C4-2B (cell line): Measurements from ENCODE around the gene GRK6.

Source experiments
- H3K27ac ChIP-seq: fragments of 450-650 bp; 2 replicates; pipeline ENCODE4 v1.5.1; 2017
- ZFX ChIP-seq: fragments of 450-650 bp; IDR thresholded peaks from 2 replicates; pipeline ENCODE4 v1.6.1; 2017
- TF ChIP-seq, protein P1 (sequence below): fragments of 450-650 bp; conservative IDR thresholded peaks from 2 replicates; pipeline ENCODE4 v1.5.1; 2017; ENCODE audit warnings: mild to moderate bottlenecking

Gene GRK6

DNA sequence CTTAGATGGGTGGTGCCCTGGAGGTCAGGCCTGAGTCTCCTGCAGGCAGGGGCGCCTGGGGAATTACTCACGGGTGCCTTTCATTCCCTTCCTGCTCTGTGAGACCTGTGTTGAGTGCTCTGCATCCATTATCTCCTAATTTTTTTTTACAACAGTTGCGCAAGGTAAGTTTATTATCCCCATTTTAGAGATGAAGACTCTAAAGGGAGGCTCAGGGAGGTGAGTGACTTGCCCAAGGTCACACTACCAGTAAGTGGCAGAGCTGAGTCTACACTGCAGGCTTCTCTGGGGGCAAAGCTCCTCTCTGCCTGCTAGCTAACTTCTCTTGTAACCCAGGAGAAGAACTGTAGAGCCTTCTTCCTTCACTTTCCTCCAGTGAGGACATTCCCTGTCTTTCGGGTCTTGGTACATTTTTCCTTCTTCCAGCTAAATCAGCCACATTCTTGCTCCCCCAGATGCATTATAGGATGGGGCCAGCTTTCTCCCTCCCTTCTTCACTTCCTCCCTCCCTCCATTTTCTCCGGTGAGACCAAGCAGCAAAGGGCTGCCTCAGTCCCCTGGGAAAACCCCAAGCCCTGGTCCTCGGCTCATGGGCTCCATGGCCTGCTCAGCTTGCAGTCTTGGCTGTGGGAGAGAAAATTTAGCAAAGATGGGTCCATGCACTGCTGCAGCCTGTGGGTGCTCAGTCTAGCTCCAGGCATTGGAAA lies 21.9 kb downstream of the GRK6 start:
- TF ChIP-seq ZFX = no peak
- peak overlapping the region; percentile 94 for H3K27ac ChIP-seq

DNA sequence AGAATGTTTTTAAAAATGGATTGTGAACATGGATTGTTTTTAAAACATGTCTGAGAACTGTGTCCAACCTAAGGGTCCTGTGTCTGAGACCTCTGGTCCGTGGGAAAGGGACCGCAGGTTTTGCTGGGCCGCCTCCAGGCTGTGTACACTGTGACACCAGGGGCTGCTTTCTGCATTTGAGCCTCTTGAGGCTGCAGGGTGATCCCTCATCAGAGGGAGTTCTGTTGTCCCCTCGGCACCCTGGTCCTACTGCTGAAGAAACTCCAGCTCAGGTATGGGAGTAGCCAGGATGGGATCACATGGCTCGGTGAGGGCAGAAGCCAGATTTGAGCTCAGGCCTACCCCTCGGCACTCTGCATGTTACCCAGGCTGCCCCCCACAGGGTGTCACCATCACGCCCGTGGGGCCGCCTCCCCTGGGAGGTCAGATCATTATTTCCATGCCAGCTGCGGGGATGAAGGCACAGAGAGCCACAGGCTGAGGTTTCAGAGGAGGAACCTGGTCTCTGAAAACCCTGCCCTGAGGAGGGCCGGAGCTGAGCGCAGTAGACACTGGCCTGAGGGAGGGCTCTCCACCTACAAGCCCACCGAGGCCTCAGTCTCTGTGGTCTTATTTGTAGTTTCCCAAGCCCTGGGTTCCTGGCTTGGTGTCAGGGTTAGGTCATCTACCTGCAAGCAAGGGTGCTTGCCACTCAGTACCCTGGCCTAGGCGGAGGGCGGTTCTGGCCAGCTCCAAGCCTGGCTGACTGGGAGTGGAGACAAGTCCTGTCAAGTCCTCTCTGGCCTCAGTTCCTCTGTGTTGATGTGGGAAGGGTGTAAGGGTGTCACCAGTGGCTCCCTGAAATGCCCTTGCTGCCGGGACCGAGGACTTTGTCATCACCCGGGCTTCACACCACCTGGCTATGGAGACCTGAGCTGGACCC lies 22.9 kb downstream of the GRK6 start:
- no peak overlapping the region; the same call in 1 of the 2 replicates for H3K27ac ChIP-seq
- no peak for TF ChIP-seq ZFX
- TF ChIP-seq, protein P1, sequence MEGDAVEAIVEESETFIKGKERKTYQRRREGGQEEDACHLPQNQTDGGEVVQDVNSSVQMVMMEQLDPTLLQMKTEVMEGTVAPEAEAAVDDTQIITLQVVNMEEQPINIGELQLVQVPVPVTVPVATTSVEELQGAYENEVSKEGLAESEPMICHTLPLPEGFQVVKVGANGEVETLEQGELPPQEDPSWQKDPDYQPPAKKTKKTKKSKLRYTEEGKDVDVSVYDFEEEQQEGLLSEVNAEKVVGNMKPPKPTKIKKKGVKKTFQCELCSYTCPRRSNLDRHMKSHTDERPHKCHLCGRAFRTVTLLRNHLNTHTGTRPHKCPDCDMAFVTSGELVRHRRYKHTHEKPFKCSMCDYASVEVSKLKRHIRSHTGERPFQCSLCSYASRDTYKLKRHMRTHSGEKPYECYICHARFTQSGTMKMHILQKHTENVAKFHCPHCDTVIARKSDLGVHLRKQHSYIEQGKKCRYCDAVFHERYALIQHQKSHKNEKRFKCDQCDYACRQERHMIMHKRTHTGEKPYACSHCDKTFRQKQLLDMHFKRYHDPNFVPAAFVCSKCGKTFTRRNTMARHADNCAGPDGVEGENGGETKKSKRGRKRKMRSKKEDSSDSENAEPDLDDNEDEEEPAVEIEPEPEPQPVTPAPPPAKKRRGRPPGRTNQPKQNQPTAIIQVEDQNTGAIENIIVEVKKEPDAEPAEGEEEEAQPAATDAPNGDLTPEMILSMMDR = no peak

DNA sequence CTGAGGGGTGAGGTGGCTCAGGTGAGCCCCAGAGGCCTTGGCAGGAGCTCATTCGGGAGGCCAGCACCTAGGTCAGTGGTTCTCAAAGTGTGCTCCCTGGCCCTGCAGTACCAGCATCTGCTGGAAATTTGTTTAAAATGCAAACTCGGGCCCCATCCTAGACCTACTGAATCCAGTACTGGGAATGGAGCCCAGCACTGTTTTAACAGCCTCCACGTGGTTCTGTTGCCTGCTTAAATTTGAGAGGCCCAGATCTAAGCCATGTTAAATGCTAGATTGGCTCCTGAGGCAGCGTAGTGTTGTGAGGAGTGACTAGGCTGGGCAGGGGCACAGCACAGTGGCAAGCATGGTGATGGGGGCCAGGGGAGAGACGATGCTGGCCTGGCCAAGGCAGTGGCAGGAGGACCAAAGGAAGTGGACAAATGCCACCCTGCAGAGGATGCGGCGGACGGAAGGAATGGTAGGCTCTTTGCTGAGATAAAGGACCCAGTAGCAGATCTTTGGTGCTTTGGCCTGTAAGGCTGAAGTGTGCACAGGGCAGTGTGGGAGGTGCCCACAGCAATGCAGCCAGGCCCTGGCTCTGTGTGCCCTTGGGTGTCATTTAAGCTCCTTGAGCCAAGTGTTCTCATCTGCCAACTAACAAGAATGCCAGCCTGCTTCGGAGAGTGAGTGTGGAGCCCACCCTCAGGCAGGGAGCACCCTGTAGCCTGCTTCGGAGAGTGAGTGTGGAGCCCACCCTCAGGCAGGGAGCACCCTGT lies 24.4 kb downstream of the GRK6 start:
- 0 out of 2 replicates have a peak overlapping the region, but pooled peaks have one; percentile 3 for H3K27ac ChIP-seq

DNA sequence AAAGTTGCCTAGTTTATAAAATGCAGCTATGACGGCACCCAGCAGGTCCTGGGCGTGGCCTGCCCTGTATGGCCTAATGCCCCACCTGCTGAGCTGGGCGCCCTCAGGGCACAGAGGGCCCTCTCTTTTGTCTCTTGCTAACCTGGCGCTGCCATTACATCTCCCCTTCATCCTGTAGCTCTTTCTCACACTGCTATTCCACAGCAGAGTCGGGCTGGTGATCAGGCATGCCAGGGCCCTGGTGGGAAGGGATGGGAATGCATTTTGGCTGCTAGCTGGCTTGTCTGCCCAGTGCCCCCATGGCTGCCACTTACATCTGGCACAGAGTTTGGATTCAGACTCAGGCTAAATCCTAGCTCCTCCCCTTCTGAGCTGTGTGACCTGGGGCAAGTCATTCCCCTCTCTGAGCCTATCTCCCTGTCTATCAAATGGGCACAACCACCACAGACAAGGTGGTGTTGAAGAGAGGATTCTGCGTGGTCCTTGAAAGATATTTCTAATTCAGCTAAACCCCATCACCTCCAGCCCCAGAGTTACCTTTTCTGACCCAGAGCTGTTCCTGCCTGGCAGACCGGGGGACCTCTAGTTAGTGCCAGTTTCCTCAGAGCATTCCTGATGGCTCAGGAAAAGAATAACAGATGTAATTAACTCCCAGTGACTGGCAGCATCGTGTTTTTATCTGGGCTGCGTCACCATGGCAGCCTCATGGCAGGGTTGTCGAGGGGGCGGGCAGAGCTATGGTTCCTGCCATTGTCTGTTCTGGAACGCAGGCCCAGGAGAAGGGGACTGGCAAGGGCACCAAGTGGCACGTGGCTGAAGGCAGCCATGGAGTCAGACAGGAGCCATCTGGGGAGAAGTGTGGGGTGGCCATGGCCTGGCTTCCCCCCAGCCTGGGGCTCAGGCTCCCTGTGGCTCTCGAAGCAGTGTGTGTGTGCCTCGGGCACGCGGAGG lies 26.5 kb downstream of the GRK6 start:
- no peak for TF ChIP-seq ZFX
- TF ChIP-seq, protein P1 = no peak
- H3K27ac ChIP-seq = peak overlapping the region; percentile 84

More for the DNA sequence above, 24.4 kb downstream of the GRK6 start:
- no peak for TF ChIP-seq ZFX
- TF ChIP-seq, protein P1 = no peak

DNA sequence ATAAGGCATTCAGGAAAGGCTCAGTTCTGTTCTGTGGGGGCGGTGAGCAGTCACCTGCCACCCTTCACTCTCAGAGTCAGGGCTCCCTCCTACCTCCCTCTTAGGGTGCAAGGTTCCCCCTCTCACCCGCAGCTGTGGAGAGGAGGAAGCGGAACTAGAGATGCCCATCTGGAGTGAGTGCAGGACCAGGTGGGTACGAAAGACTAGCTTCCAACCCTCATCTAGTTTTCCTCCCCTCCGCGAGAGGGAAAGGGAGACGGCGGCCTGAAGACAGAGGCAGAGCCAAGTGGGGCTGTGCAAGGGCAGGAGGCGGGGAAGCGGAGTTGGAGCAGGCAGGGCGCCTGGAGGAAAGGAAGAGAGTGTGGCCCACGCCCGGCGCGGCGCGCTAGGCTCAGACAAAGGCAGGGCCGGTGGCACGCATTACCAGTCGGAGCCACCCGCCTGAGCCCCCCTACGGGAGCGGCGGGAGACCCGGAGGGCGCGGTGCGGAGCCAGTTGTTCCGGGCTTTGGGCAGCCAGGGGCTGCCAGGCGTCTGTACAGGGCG lies 27.4 kb downstream of the GRK6 start:
- peak overlapping the region; percentile 84 for H3K27ac ChIP-seq
- TF ChIP-seq ZFX = no peak
- TF ChIP-seq, protein P1 = no peak

DNA sequence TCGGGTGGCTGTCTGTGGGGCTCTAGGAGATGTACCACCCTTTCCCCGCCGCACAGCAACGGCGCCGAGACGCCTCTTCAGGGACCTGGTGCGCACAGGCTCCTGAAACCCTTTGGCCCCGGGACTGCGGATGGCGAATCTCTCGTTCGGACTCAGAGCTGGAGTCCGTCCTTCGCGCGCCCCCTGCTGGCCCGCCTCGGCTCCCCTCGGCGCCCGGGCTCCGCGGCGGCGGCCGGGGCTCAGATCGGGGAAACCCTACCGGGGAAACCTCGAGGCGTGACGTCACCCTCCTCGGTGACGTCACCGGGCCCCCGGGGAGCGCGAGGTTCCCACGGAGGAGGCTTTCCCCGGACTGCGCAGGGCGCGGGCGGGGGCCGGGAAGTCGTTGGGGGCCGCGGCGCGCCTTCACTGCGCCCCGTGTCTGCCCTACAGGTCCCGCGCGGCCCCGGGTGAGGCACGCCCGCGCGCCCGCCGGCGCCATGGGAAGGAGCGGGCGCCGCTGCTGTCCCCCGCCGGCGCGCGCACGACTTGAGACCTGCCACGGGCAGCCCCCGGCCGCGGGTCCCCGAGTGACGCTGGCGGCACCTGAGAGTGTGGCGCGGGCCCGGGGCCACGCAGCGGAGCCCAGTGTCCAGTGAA lies 28.0 kb downstream of the GRK6 start:
- peak overlapping the region; percentile 84 for H3K27ac ChIP-seq

More for the DNA sequence above, 28.0 kb downstream of the GRK6 start:
- TF ChIP-seq ZFX = no peak
- TF ChIP-seq, protein P1 = peak; percentile 90
